Activated naive CD4-positive, alpha-beta T cell treated with Interleukin-2 at 50 U/mL for 16 hours (primary cell): ENCODE results near the gene CLEC16A.
"Not testable (repeated sequence)": the region's sequence is repeated elsewhere in the genome, so short reads cannot be mapped to it uniquely, and the experiment has no call there.

Experiments
- DNase-seq: peaks from one replicate; pipeline ENCODE4 v3.0.0-alpha.2; 2020

Gene CLEC16A

GRCh38 chr16:11210260-11210659 is 265.9 kb downstream of the CLEC16A start:
- DNase-seq: no peak

- no peak for DNase-seq
Observed at GRCh38 chr16:11211061-11211976, 267.0 kb downstream of the CLEC16A start.

GRCh38 chr16:11211977-11212797 is 267.8 kb downstream of the CLEC16A start:
- no peak for DNase-seq

- no peak for DNase-seq
Observed at GRCh38 chr16:11212798-11213196, 268.4 kb downstream of the CLEC16A start.

GRCh38 chr16:11213373-11213772 is 269.0 kb downstream of the CLEC16A start:
- DNase-seq: no peak

- DNase-seq: no peak
Observed at GRCh38 chr16:11213799-11214198, 269.4 kb downstream of the CLEC16A start.

DNA sequence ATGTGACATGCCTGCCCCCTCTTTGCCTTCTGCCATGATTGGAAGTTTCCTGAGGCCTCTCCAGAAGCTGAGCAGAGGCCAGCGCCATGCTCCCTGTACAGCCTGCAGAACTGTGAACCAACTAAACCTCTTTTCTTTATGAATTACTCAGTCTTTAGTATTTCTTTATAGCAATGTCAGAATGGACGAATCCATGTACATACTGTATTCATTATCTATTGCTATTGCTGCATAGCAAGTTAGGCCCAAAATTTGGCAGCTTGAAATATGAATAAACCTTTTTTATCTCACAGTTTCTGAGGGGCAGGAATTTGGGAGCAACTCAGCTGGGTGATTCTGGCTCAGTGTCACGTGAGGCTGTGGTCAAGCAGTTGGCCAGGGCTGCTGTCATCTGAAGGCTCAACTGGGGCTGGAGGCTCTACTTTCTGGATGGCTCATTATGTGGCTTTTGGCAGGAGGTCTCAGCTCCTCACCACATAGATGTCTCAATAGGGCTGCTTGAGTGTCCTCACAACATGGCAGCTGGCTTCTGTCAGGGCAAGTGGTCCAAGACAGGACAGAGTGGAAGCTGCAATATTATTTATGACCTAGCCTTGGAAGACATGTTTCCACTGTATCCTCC is 271.7 kb downstream of the CLEC16A start:
- DNase-seq: no peak

- DNase-seq: no peak
Observed at GRCh38 chr16:11217651-11218603, 273.6 kb downstream of the CLEC16A start.

- DNase-seq: no peak
Observed at GRCh38 chr16:11218604-11218962, 274.2 kb downstream of the CLEC16A start.

GRCh38 chr16:11219178-11219577 is 274.8 kb downstream of the CLEC16A start:
- no peak for DNase-seq

DNA sequence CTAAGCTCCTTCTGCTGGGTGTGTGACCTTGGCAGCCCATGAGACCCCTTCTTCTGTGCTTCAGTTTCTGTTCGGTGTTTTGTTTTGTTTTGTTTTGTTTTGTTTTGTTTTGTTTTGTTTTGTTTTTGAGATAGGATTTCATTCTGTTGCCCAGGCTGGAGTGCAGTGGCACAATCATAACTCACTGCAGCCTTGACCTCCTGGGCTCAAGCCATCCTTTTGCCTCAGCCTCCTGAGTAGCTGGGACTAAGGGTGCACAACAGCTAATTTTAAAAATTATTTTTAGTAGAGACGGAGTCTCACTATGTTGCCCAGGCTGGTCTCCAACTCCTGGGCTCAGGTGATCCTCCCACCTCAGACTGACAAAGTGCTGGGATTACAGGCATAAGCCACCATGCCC is 276.1 kb downstream of the CLEC16A start:
- not testable (repeated sequence) for DNase-seq

- peak; percentile 46 for DNase-seq
Observed at GRCh38 chr16:11224096-11224893, 279.9 kb downstream of the CLEC16A start.

DNA sequence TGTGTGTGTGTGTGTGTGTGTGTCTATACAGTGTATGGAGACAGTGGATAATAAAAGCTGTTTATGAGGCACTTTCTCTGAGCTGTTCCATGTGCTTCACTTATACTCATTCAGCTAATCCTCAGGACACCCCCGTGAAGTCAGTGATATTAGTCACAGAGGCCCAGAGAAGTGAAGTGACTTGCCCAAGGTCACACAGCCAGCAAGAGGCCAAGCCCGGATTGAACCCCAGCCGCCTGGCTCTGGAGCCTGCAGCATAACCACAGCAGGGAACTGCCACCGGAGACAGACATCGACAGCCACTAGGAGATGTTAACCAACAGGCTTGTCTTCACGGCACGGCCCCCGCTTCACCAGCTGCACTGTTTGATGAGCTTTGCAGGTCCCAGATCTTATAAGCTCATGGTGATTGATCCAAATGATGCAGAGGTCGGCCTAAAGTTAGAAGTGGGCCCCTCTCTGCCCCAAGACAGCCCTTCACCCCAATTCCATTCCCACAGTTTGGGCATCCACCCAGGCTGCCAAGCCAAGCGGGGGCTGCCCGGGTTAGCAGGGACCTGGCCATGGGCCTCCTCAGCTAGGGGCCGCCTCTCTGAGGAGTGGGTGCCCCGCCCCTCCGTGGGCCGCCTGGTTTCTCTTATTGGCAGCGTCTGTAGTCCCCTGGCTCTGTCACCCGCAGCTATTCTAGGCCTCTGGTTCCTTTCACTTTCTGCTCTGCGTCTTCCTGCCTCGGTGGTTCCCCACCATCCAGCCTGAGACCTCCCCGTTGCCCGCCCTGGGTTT is 280.7 kb downstream of the CLEC16A start:
- DNase-seq: peak; percentile 81

DNA sequence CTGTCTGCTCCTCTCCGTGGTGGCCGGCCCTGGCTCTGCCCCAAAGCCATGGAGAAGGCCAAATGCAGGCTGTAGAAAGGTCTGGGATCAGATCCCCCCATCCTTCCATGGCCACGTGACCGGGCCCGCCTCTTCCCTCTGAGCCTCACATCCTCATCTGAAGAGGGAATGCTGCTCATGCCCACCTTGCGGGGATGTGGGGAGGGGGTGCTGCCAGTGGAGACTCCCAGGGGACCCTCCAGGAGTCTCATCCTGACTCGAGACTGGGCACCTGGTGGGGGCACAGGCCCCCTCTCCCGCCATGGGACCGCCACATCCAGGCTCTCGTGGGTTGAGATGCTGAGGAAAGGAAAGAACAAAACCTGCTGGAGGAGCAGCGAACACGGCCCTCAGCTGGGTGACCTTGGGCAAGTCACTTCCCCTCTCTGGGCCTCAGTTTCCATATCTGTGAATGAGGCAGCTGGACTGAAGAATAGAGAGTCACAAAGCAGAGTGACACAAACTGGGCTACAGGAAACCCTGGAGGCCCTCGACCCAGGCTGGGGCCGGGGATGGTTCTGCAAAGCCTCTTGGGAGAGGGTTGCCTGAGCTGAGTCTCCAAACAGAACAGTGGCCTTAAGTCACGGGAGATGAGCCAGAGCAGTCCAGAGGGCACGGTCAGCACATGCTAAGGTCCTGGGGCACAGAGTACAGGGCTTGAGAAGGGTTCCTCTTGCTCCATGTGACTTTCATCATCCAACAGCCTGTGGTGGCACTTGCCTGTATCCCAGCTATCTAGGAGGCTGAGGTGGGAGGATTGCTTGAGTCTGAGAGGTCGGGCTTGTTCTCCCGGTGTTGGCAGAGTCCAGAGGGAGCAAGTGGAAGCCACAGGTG is 281.5 kb downstream of the CLEC16A start:
- no peak for DNase-seq

- no peak for DNase-seq
Observed at GRCh38 chr16:11229432-11229831, 285.1 kb downstream of the CLEC16A start.

- no peak for DNase-seq
Observed at GRCh38 chr16:11229906-11230305, 285.5 kb downstream of the CLEC16A start.

GRCh38 chr16:11231367-11231970 is 287.1 kb downstream of the CLEC16A start:
- DNase-seq: no peak
